ENCODE results near the gene ADH4.
"Not testable (repeated sequence)": the region's sequence is repeated elsewhere in the genome, so short reads cannot be mapped to it uniquely, and the experiment has no call there.

The ADH4 gene

GRCh38 chr4:99144070-99144469 is at the start of gene ADH4:
Gene ADH4 (minus strand): TSS chr4:99144297. CDS start chr4:99144222, 75 bp downstream.
- no peak for DNase-seq

GRCh38 chr4:99190336-99190735 is 46.2 kb upstream of the ADH4 start:
- no peak for DNase-seq

- DNase-seq: not testable (repeated sequence)
These were observed 45.8 kb upstream of the ADH4 start for GRCh38 chr4:99189900-99190299.

GRCh38 chr4:99186029-99186428 is 41.9 kb upstream of the ADH4 start:
- DNase-seq: no peak

GRCh38 chr4:99185581-99185980 is 41.5 kb upstream of the ADH4 start:
- DNase-seq: no peak

- no peak for DNase-seq
These were observed 36.4 kb upstream of the ADH4 start for GRCh38 chr4:99180382-99181070.

- DNase-seq: no peak
These were observed 35.5 kb upstream of the ADH4 start for GRCh38 chr4:99179626-99180025.

GRCh38 chr4:99179178-99179577 is 35.1 kb upstream of the ADH4 start:
- no peak for DNase-seq

GRCh38 chr4:99166544-99166943 is 22.4 kb upstream of the ADH4 start:
- DNase-seq: no peak

GRCh38 chr4:99165978-99166377 is 21.9 kb upstream of the ADH4 start:
- DNase-seq: no peak

- no peak for DNase-seq
These were observed 17.4 kb upstream of the ADH4 start for GRCh38 chr4:99161373-99162099.

GRCh38 chr4:99159699-99160098 is 15.6 kb upstream of the ADH4 start:
- DNase-seq: no peak

- no peak for DNase-seq
These were observed 13.4 kb upstream of the ADH4 start for GRCh38 chr4:99157478-99157935.

GRCh38 chr4:99156992-99157391 is 12.9 kb upstream of the ADH4 start:
- no peak for DNase-seq

- DNase-seq: no peak
These were observed 10.7 kb upstream of the ADH4 start for GRCh38 chr4:99154658-99155342.

- DNase-seq: no peak
These were observed 7.9 kb upstream of the ADH4 start for GRCh38 chr4:99151995-99152394.

GRCh38 chr4:99151452-99151851 is 7.4 kb upstream of the ADH4 start:
- DNase-seq: no peak

- no peak for DNase-seq
These were observed 5.4 kb upstream of the ADH4 start for GRCh38 chr4:99149426-99150019.

GRCh38 chr4:99148550-99148949 is 4.5 kb upstream of the ADH4 start:
- DNase-seq: no peak

- no peak for DNase-seq
These were observed 490 bp upstream of the ADH4 start for GRCh38 chr4:99144587-99144986.

- no peak for DNase-seq
These were observed 7.8 kb downstream of the ADH4 start for GRCh38 chr4:99136329-99136728.

- DNase-seq: no peak
These were observed 8.4 kb downstream of the ADH4 start for GRCh38 chr4:99135541-99136162.

- no peak for DNase-seq
These were observed 9.5 kb downstream of the ADH4 start for GRCh38 chr4:99134586-99134985.

All from NCI-H1092 (cell line).